Measurements from ENCODE around the gene MN1. TPM values are rescaled to one million over a fixed set of nuclear protein-coding genes. Genes with fewer than 3 reads are reported as not detected.

The MN1 gene
- total and polyA plus RNA-seq, 2 donors (not counting 1 experiment from before 2014, with no cell fraction given): 2.8 to 7.4 TPM

DNA sequence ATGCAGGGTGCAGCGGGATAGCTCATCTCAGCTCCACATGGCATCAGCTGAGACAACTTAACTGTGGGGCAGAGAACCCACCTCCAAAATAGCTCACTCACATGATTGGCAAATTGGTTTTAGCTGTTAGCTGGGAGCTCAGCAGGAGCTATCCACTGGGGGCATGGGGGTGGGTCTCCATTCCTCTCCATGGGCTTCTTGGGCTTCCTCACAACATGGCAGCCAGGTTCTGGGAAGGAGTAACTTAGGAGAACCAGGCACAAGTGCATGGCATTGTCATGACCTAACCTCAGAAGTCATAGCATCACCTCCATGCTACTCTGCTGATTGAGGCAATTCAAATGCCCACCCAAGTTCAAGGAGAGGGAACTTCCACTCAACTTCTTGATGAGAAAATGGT, 85.5 kb downstream of the MN1 start:
- Histone ChIP-seq H3K9ac (ENCODE audit: insufficient read depth, low read length) (no peak overlapping the region), H3K9me3 (ENCODE audit: control insufficient read depth, insufficient read depth, low read depth, low read length) (no peaks in the 10 kb centered on the region), H3K79me2 (ENCODE audit: control insufficient read depth, insufficient read depth, low read length) (no peaks in the 10 kb centered on the region), H3K27ac (ENCODE audit: insufficient read depth, low read length) (no peak overlapping the region), H3K4me2 (ENCODE audit: extremely low read depth, insufficient read depth, low read length) (no peak overlapping the region), H3K4me3 (replicated peaks in 1 of 4; ENCODE audit: control extremely low read depth in 1 of 4, insufficient read depth in 1 of 4, low read depth in 3 of 4, low read length in 4 of 4) (no peak overlapping the region), H3K4me1 (ENCODE audit: control insufficient read depth, extremely low read depth, insufficient read depth, low read length) (peaks cover 4% of the 10 kb centered on the region), H3K27me3 (ENCODE audit: control insufficient read depth, insufficient read depth, low read length) (no peaks in the 10 kb centered on the region), H3K36me3 (ENCODE audit: control insufficient read depth, insufficient read depth, low read length) (no peaks in the 10 kb centered on the region), H2AFZ (ENCODE audit: low read length) (no peak overlapping the region), H4K20me1 (ENCODE audit: control insufficient read depth, extremely low read depth, insufficient read depth, low read length) (no peaks in the 10 kb centered on the region)
- no peak for DNase-seq (ENCODE audit: low read depth in 2 of 2)
- no peak for TF ChIP-seq EZH2 (IDR thresholded peaks at IDR 0.05; ENCODE audit: low read length, missing control alignments)
- TF ChIP-seq, protein P1, sequence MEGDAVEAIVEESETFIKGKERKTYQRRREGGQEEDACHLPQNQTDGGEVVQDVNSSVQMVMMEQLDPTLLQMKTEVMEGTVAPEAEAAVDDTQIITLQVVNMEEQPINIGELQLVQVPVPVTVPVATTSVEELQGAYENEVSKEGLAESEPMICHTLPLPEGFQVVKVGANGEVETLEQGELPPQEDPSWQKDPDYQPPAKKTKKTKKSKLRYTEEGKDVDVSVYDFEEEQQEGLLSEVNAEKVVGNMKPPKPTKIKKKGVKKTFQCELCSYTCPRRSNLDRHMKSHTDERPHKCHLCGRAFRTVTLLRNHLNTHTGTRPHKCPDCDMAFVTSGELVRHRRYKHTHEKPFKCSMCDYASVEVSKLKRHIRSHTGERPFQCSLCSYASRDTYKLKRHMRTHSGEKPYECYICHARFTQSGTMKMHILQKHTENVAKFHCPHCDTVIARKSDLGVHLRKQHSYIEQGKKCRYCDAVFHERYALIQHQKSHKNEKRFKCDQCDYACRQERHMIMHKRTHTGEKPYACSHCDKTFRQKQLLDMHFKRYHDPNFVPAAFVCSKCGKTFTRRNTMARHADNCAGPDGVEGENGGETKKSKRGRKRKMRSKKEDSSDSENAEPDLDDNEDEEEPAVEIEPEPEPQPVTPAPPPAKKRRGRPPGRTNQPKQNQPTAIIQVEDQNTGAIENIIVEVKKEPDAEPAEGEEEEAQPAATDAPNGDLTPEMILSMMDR (conservative IDR thresholded peaks at IDR 0.05 in 1 of 2, IDR thresholded peaks at IDR 0.05 in 1 of 2; ENCODE audit: low read depth in 1 of 2, low read length in 2 of 2): no peak

DNA sequence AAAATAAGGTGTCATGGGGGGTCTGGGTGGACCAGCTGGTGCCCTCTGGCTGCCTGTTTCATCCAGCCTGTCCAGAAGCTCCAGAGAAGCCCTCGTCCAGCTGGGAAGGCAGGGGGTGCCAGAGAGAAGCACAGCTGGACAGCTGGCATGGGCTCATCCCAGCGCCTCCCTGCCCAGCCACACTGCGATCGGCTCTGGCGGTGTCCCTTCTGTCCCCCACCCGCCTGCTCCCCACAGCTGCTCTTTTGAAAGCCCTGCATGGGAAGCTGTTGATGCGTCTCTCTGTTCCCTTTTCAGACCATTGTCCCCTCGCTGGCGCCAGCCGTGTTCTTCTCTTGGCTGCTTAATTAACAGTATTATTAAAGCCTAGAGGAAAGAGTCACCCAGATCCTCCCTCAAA, 86.5 kb downstream of the MN1 start:
- no peak overlapping the region for H3K4me2 ChIP-seq (ENCODE audit: extremely low read depth, insufficient read depth, low read length)
- H3K36me3 ChIP-seq (ENCODE audit: control insufficient read depth, insufficient read depth, low read length): no peaks in the 10 kb centered on the region
- H3K9me3 ChIP-seq (ENCODE audit: control insufficient read depth, insufficient read depth, low read depth, low read length): no peaks in the 10 kb centered on the region
- no peak overlapping the region for H2AFZ ChIP-seq (ENCODE audit: low read length)
- no peak for TF ChIP-seq EZH2 (IDR thresholded peaks at IDR 0.05; ENCODE audit: low read length, missing control alignments)
- TF ChIP-seq, protein P1 (conservative IDR thresholded peaks at IDR 0.05 in 1 of 2, IDR thresholded peaks at IDR 0.05 in 1 of 2; ENCODE audit: low read depth in 1 of 2, low read length in 2 of 2): no peak
- H3K4me1 ChIP-seq (ENCODE audit: control insufficient read depth, extremely low read depth, insufficient read depth, low read length): peaks cover 4% of the 10 kb centered on the region
- DNase-seq (ENCODE audit: low read depth in 2 of 2): no peak
- no peaks in the 10 kb centered on the region for H3K79me2 ChIP-seq (ENCODE audit: control insufficient read depth, insufficient read depth, low read length)
- H3K27ac ChIP-seq (ENCODE audit: insufficient read depth, low read length): no peak overlapping the region
- no peak overlapping the region for H3K9ac ChIP-seq (ENCODE audit: insufficient read depth, low read length)
- no peaks in the 10 kb centered on the region for H4K20me1 ChIP-seq (ENCODE audit: control insufficient read depth, extremely low read depth, insufficient read depth, low read length)
- H3K27me3 ChIP-seq (ENCODE audit: control insufficient read depth, insufficient read depth, low read length): no peaks in the 10 kb centered on the region
- no peak overlapping the region for H3K4me3 ChIP-seq (replicated peaks in 1 of 4; ENCODE audit: control extremely low read depth in 1 of 4, insufficient read depth in 1 of 4, low read depth in 3 of 4, low read length in 4 of 4)

DNA sequence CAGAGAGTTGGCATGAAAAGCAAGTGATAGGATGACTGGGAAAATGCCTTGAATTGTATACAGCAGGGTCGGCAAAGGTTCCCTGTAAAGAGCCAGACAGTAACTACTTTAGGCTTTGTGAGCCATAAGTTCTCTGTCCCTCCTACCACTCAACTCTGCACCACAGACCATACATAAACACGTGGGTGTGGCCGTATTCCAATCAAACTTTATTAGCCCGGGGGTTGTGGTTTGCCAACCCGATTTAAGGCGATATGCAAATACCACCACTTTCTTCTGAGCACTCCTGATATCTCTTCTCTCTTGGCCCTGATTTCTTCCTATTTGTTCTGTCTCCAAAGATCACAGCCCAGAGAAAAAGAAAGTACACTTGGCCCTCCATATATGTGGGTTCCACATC, 87.5 kb downstream of the MN1 start:
- no peak overlapping the region for H2AFZ ChIP-seq (ENCODE audit: low read length)
- no peak overlapping the region for H3K4me3 ChIP-seq (replicated peaks in 1 of 4; ENCODE audit: control extremely low read depth in 1 of 4, insufficient read depth in 1 of 4, low read depth in 3 of 4, low read length in 4 of 4)
- H4K20me1 ChIP-seq (ENCODE audit: control insufficient read depth, extremely low read depth, insufficient read depth, low read length): no peaks in the 10 kb centered on the region
- H3K79me2 ChIP-seq (ENCODE audit: control insufficient read depth, insufficient read depth, low read length): no peaks in the 10 kb centered on the region
- H3K9ac ChIP-seq (ENCODE audit: insufficient read depth, low read length): no peak overlapping the region
- peaks cover 4% of the 10 kb centered on the region for H3K4me1 ChIP-seq (ENCODE audit: control insufficient read depth, extremely low read depth, insufficient read depth, low read length)
- H3K27ac ChIP-seq (ENCODE audit: insufficient read depth, low read length): no peak overlapping the region
- no peak overlapping the region for H3K4me2 ChIP-seq (ENCODE audit: extremely low read depth, insufficient read depth, low read length)
- H3K36me3 ChIP-seq (ENCODE audit: control insufficient read depth, insufficient read depth, low read length): no peaks in the 10 kb centered on the region
- DNase-seq (ENCODE audit: low read depth in 2 of 2): no peak
- no peaks in the 10 kb centered on the region for H3K9me3 ChIP-seq (ENCODE audit: control insufficient read depth, insufficient read depth, low read depth, low read length)
- TF ChIP-seq, protein P1 (conservative IDR thresholded peaks at IDR 0.05 in 1 of 2, IDR thresholded peaks at IDR 0.05 in 1 of 2; ENCODE audit: low read depth in 1 of 2, low read length in 2 of 2): no peak
- TF ChIP-seq EZH2 (IDR thresholded peaks at IDR 0.05; ENCODE audit: low read length, missing control alignments): no peak
- peaks cover 3% of the 10 kb centered on the region for H3K27me3 ChIP-seq (ENCODE audit: control insufficient read depth, insufficient read depth, low read length)
